Hippocampal formation (tissue), 2 donors: ENCODE measurements around the gene PPA2.
"Not testable (repeated sequence)": the region's sequence is repeated elsewhere in the genome, so short reads cannot be mapped to it uniquely, and the experiment has no call there.

Source experiments
- DNase-seq, 2 donors: peaks; one replicate each; lab custom pipeline; 2025; lab: John Stamatoyannopoulos, UW

Gene PPA2

DNA sequence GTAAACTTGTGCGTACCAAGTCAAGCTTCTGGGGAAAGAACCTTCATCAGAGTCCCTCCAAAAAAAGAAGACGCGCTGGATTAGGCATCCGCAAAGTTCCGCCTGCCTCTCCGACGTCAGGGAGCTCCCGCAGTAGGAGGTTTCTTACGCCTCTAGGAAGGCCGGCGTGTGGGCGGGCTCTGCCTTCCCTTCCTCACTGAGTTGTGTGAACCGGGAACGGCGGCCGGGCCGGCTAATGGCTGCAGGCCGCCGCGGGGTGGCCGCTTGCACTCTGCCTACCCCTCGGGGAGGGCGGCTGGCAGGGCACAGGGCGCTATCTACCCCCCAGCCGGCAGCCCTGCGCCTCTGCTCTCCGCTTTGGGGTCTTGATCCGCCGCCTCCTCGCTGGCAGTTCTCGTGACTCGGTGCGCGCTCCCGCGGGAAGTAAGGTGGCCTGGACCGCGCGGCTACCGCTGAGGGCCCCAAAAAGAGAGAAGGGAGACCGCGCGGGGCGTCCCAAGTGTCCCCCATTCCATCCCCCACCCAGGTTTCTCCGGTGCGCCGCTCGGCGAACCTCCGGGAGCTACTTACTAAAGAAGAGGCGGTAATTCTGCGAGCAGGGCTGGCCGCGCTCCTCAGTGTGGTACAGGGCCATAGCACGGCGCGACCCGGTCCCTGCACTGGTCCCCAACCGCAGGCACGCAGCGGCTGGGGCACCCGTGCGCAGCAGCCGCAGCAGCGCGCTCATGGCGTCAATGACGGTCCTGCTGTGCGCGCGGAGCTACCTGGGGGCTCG is at the start of gene PPA2:
Gene PPA2, minus strand, starts transcription at position 739 of the 775 bp plus-strand sequence. Its CDS starts 12 bp downstream, at position 727.
- DNase-seq = peak; percentile 69 to 81

DNA sequence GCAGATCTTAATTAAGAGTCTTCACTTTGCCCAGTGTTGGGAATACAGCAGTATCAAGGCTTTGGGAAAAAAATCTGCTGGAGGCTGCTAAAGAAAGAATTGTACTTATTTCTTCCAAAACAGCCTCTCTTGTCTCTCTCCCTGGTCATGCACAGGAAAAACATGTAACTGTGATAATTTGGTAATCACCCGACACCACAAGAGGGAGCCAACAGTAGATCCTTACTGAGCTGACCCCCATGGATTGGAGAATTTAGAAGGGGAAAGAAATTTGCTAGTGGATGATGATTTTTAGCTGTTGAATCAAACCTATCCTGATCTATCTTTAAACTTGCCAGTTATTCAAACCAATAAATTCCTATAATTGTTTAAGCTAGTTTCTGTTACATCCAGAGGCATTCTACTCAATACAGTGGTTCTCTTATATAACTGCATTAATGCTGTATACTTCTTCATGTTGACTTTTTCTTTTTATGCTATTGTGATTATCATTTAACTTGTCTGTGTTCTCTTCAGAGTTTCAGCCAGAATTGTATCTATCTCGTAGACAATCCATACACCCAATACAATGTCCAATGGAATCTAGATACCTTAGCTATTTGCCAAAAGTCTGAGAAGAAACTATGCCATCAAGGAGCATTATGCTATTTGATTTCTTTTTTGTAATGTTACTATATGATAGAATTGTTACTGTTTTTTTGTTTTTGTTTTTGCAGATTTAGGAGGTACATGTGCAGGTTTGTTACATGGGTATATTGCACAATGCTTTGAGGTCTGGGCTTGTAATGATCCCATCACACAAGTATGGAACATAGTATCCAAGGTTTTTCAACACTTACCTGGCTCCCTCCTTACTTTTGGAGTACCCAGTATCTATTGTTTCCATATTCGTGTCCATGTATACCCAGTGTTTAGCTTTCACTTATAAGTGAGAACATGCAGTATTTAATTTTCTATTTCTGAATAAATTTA is 47.2 kb upstream of the PPA2 start:
- peak in 1 of 2 donors; percentile 68 for DNase-seq

DNA sequence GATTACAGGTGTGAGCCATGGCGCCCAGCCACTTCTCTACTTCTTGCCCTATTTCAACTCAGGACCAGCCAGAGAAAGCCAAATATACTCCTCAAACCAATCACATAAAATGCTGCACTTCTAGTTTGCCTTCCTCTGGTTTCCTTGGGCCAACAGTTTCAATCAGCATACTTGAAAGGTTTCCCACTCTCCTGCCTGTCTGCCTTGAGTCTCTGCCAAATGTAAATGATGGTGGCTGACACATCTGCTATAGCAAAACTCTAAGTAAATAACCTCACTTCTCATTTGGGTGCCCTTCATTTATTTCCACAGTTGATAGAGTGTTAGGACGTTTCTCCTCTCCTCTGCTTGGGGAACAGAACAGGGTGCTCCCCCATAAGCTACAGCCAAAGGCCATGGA is 36.4 kb upstream of the PPA2 start:
- no peak for DNase-seq

DNA sequence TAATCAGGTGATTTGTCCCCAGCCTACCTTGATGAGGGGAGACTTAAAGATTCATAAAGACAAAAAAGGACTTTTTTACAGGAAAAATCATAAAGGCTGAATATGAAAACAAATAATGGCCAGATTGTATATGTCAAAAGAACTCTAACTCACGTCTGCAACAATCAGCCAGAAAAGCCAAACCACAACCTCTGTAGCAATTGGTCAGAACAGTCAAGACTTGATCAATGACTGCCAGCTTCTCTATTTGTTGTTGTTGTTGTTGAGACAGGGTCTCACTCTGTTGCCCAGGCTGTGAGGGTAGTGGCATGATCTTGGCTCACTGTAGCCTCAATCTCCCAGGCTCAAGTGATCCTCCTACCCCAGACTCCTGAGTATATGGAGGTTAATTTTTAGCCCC is 35.9 kb upstream of the PPA2 start:
- no peak for DNase-seq

DNA sequence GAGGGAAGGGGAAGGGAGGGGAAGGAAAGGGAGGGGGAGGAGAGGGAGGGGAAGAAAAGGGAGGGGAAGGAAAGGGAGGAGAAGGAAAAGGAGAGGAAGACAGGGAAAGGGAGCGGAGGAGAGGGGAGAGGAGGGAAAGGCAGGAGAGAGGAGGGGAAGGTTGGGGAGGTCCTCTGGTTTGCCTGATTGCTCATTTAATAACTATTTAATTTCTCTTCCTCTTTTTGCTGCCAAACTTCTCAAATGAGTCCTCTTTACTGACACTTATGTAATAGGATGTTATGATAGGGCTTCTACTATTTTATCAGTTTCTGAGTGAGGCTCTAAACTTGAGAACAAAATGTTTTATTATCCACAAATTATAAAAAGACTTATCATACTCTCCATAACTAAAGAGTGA is 35.4 kb upstream of the PPA2 start:
- no peak for DNase-seq

DNA sequence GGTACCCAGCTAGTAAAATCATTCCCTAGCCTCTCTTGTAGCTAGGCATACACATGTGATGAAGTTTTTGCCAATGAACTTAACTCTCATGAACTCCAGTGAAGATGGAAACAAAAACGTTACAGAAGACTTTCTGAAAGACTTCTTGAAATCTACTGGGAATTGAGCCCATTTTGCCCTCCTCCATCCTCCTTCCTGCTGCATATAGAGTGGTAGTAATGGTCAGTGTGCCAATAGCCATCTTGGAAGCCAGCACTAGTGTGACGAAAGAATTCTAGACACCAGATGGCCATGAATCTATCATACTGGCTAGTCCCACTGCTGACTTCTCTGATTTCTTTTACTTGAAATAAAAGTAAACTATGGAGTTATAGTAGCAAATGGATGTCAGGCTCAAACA is 30.9 kb upstream of the PPA2 start:
- DNase-seq = no peak

DNA sequence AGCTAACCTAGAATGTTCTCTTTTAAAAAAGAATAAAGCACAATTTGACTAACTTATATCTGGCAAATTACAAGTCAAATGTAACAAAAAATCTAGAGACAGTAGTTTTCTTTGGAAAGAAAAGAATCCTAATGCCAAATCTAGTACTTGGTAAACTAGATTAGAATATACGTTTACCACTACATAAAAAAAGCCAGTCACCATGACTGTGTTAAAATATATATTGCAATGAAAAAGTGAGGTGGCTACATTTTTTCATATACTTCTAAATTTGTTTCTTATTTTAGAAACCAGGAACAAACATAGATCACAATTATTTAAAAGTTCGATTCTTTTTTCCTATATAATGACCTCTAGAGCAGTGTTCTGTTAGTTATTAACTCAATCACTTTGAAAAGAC is 29.6 kb upstream of the PPA2 start:
- DNase-seq = no peak

DNA sequence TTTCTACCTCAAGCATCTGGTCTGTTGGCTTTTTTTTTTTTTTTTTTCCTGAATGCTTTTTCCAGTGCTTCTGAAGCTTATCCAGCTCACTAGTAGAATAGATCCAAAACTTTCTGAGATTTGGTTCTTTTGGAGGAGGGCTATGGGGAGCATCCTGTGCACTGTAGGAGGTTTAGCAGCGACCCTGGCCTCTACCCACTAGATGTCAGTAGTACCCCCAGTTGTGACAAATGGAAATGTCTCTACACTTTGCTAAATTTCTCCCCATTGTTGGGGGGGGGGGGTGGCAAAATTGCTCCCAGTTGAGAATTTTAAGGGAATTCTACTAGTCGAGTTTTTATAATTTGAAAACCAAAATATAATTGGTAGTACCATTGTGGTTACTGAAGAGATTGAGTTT is 23.0 kb upstream of the PPA2 start:
- DNase-seq = no peak

DNA sequence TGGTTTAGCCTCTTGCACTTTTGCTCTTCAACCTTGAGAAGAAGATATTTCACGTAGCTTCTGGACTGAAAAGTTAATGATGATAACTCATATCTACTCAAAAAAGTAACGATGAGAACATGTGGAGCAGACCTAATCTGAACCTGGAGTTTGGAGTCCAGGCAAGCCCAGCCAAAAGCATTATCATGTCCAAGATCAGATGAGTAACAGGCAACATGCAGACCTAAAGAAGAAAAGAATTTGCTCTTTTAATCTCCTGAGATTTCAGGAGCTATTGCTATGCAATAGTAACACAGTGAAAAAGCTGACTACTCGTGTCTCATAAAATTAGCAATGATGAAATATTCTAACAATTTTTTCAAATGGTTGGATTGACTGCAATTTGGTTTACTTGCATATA is 21.8 kb upstream of the PPA2 start:
- no peak for DNase-seq

DNA sequence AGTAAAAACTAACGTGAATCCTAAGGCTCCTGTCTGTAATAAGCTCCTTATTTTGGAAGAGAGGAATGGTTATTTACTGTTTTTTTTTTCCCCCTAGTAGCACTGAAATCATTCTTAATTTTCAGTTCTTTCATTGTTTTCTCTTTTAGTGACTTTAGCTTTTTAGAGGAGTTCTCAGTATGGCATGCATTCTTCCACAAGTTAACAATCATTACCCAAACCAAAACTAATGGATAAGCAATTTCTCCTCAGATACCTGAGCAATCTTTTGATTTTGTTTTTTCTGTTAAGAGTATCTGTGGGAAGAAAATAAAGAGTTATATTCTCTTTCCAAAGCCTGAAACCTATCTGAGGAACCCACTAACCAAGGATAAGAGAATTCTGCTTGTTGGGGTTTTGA is 16.7 kb upstream of the PPA2 start:
- DNase-seq = no peak

DNA sequence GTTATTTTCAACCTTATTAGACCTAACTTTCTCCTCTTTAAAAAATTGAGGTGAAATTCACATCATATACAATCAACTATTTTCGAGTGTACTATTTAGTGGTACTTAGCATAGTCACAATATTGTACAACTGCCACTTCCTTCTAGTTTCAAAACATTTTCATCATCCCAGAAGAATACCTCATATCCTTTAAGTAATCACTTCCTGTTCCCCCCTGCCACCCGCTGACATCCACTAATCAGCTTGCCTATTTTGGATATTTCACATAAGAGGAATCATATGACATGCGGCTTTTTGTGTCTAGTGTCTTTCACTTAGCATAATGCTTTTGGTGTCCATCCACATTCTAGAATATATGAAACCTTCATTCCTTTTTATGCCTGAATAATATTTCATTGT is 10.0 kb upstream of the PPA2 start:
- no peak for DNase-seq

DNA sequence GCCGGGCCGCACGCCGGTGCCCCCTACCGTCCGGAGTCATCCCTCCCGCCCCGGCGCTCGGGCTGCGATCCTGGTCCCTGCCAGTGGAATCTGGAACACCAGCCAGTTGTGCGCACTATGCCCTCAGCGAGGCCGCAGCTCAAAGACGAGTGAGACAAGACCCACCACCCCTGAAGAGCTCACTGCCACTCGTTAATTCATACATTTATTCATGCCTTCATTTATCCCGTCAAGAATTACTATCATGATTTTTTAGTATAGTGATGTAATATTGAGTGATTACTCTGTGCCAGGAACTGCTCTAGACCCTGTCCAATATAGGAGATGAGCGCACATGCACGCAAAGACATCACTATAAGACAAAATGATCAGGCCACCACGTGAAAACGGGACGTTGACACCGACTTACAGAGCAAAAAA is 247 bp upstream of the PPA2 start:
- peak in 1 of 2 donors; percentile 83 for DNase-seq

DNA sequence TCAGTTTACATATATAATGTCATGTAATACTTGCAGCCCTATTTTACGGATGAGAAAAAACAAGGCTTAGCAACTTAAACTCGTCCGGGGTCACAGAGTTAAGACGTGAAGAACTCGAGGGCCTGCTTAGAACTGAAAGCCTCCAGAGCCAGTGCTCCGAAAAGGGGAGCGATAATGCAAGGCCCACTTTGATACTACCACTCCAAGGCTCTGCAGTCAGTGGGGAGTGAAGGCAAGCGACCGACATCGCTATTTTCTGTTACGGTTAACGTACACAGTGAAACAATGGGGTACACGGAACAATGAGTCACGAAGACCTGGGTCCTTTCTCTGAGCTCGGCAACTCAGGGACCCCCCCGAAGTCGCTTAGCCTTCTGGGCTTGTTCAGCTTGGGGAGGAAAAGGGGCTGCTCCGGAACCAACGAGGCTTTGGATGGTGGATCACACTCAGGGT is 965 bp downstream of the PPA2 start:
- no peak for DNase-seq

DNA sequence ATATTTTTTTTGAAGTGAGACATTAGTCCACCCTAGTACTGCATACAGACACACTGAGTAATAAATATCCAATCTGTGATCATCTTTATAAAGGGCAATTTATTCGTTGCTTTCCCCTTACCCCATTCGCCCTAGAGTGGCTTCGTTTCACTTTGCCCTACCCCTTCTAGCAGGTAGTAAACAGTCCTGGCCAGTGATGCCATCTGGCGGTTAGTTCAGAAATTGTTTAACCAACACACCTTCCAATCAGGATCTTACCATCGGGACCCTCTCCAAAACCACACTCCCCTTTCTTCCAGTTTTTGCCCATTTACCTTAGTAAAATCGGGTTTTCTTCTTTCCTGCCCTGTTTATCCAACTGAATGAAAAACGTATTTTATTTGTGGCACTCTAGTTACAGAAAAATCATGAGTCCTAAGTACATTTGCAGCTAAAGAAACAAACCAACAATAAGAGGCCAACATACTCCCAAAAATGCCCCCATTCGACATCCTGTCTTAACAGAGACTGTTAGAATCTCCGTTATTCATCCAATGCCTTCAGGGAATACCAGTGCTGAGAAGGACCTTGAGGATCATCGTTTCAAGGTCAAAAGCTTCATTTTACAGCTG is 2.2 kb downstream of the PPA2 start:
- DNase-seq = peak; percentile 37 to 44

DNA sequence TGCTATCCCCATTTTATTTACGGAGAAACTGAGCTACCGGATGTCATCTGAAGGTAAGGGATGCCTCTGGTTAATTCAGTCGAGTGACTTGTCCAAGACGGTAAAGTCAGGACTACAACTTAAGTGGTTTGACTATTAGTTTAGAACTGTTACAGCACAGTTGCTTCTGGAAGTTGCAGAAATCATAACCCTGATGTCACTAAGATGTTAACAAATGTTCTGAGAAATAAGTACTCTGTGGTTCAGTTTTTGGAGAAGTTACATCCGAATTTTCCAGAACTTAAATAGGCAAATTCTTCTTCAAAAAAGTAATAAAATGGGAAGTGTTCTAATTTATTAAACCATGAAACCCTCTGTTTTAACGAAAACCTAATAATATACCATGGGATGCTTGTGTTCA is 3.1 kb downstream of the PPA2 start:
- no peak for DNase-seq

DNA sequence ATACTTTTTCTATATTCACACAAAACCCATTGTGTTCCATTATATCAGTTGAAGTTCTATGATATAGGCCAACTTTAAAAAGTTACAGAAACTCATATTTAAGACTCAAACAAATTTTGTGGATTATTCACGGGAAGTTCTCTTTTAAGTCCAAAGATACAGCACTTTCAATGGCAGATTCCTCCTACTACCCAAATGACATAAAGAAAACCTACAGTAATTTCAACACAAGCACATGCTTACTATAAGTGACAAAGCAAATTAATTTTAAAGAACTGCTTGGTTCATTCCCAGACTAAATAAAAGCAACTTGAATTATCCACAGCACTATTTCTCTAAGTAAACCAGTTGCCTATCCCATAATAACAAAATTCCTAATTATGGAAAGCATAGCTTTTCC is 4.1 kb downstream of the PPA2 start:
- DNase-seq = no peak

DNA sequence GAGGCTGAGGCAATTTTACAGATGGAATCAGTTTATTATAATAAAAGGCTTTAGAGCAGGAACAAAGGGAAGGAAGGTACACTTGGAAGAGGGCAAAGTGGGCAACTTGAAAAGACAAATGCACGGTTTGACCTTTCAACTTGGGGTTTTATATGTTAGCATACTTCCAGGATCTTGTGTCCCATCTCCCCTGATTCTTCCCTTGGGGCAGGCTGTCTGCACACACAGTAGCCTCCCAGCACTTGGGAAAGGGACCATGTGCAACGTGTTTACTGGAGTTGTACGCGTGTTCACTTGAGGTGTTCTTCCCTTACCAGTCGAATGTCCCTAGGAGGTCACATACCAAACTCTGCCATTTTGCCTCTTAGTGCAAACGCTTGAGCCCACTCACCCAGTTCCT is 7.3 kb downstream of the PPA2 start:
- DNase-seq = no peak

DNA sequence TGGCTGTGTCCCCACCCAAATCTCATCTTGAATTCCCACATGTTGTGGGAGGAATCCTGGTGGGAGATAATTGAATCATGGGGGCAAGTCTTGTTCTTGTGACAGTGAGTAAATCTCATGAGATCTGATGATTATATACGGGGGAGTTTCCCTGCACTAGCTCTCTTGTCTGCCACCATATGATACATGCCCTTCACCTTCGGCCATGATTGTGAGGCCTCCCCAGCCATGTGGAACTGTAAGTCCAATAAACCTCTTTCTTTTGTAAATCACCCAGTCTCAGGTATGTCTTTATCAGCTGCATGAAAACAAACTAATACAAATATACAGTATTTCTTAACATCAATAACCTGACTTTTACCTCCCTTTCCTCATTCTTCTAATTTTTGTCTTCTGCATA is 9.3 kb downstream of the PPA2 start:
- DNase-seq = not testable (repeated sequence)

DNA sequence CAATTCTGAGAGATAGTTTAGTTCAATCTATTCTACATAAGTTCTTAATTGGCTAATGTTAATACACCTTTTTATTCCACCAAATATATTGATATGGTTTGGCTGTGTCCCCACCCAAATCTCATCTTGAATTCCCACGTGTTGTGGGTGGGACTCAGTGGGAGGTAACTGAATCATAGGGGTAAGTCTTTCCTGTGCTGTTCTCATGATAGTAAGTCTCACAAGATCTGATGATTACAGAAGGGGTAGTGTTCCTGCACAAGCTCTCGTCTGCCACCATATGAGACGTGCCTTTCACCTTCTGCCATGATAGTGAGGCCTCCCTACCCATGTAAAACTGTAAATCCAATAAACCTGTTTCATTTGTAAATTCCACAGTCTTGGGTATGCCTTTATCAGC is 11.3 kb downstream of the PPA2 start:
- no peak for DNase-seq

DNA sequence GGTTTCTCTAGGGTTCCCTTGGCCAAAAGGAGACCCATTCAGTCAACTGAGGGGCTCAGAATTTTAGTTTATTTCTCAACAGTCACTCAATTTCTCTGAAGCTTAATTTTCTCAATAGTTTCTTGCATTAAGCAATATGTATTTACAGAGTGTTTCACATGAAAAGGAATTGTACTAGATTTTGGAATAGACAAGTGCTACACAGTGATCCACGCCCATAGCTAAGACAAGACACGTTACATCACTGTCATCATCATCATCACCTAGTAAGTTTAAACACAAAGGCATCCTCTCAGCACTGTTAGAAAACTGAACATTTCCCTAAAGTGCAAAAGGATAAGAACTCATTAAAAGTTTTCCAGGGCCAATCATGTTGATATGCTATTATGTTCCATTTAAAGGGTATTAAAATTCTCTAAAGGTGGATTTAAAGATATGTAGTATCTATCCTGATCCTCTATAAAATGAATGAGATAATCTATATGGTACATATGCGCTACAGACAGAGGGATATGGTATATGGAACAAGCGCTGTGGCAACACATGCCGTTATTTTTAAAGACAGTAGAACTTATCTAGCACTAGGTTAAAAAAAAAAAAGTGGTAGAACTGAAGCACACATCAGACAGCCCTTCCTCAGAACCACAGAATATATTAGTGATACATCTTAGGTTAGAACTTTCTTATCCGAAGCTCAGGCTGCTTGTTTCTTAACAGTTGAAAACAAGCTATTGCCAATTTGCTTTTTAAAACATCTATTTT is 12.1 kb downstream of the PPA2 start:
- no peak for DNase-seq

DNA sequence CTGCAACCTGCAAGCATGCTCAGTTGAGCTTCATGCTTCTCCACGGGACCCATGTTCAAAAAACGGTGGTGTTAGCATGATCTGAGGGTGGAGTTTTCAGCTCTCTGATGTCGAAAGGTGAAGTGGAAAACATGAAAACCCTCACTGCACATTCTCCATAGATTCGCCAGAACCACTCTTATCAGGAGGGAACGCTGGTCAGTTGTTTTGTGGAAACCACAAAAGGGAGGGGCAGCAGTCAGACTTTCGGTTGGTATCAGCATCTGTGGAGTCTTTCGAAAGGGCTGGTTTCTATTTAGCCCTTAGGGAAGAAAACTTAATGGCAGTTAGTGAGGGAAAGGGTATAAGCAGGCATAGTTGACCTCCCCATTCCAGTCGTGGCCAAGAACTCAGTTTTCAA is 12.6 kb downstream of the PPA2 start:
- DNase-seq = no peak

DNA sequence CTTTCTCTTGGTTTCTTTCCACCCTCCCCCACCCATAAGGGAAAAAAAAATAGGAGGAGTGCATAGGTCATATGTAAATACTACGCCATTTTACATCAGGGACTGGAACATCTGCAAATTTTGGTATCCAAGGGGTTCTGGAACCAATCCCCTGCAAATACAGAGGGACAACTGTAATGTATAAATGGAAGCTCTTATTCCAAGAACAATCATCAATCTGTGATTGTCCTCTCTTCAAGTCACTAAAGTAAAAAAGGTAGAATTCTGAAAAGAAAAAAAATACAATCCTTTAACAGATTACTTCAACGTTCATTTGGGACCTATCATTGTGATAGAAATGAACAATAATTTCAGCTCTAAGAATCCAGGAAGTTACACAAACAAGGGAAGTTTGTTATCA is 13.6 kb downstream of the PPA2 start:
- DNase-seq = no peak
